Astrocyte (in vitro differentiated cells and primary cell): Measurements from ENCODE around the gene TRPM2. TPM values are rescaled to one million over a fixed set of nuclear protein-coding genes. Genes with fewer than 3 reads are reported as not detected.

Experiments used
- DNase-seq: peaks from one replicate; pipeline ENCODE4 v3.0.0-alpha.2; 2010; ENCODE audit warnings: low read depth
- FAIRE-seq: peaks from 2 replicates; lab custom pipeline; 2011; peaks lifted over from hg19 to GRCh38; lab: Jason Lieb, UNC
- H2AFZ ChIP-seq: 2 replicates; pipeline ENCODE4 v1.6.0; 2012; ENCODE audit warnings: low read depth, low read length, inconsistent platforms
- H3K27ac ChIP-seq: 2 replicates; pipeline ENCODE4 v1.5.1; 2011; ENCODE audit warnings: low read depth, low read length, inconsistent platforms
- H3K27me3 ChIP-seq: 2 replicates; pipeline ENCODE4 v1.6.0; 2011; ENCODE audit warnings: low read length, inconsistent platforms; ENCODE audit not compliant: insufficient read depth
- H3K36me3 ChIP-seq: 2 replicates; pipeline ENCODE4 v1.5.1; 2011; ENCODE audit warnings: low read length, inconsistent platforms; ENCODE audit not compliant: insufficient read depth
- H3K4me1 ChIP-seq: 2 replicates; pipeline ENCODE4 v1.5.1; 2011; ENCODE audit warnings: low read length, inconsistent platforms; ENCODE audit not compliant: insufficient read depth
- H3K4me2 ChIP-seq: 2 replicates; pipeline ENCODE4 v1.6.0; 2012; ENCODE audit warnings: low read length, inconsistent platforms
- H3K4me3 ChIP-seq: 2 replicates; pipeline ENCODE4 v1.5.1; 2011; ENCODE audit warnings: low read depth, mild to moderate bottlenecking, low read length, inconsistent platforms; ENCODE audit not compliant: insufficient read depth
- H3K79me2 ChIP-seq: 2 replicates; pipeline ENCODE4 v1.6.0; 2012; ENCODE audit warnings: mild to moderate bottlenecking, low read length, inconsistent platforms; ENCODE audit not compliant: insufficient read depth
- H3K9ac ChIP-seq: 2 replicates; pipeline ENCODE4 v1.6.0; 2012; ENCODE audit warnings: mild to moderate bottlenecking, low read length, inconsistent platforms
- H3K9me3 ChIP-seq: 2 replicates; pipeline ENCODE4 v1.5.1; 2012; ENCODE audit warnings: low read depth, mild to moderate bottlenecking, low read length, inconsistent platforms; ENCODE audit not compliant: insufficient read depth
- H4K20me1 ChIP-seq: 2 replicates; pipeline ENCODE4 v1.6.0; 2012; ENCODE audit warnings: low read length, inconsistent platforms; ENCODE audit not compliant: insufficient read depth
- H3K27ac Mint-ChIP-seq: one replicate; pipeline ENCODE4 v1.8.0; 2021; ENCODE audit warnings: mild to moderate bottlenecking, mixed read lengths; ENCODE audit not compliant: unreplicated experiment
- H3K27me3 Mint-ChIP-seq: one replicate; pipeline ENCODE4 v1.8.0; 2021; ENCODE audit warnings: low read depth, mixed read lengths; ENCODE audit not compliant: unreplicated experiment
- H3K36me3 Mint-ChIP-seq: one replicate; pipeline ENCODE4 v1.8.0; 2021; ENCODE audit warnings: low read depth, mixed read lengths; ENCODE audit not compliant: unreplicated experiment
- H3K4me1 Mint-ChIP-seq: one replicate; pipeline ENCODE4 v1.8.0; 2021; ENCODE audit warnings: low read depth, mixed read lengths; ENCODE audit not compliant: unreplicated experiment
- H3K4me3 Mint-ChIP-seq: one replicate; pipeline ENCODE4 v1.8.0; 2021; ENCODE audit warnings: mild to moderate bottlenecking, moderate library complexity, mixed read lengths; ENCODE audit not compliant: unreplicated experiment
- H3K9me3 Mint-ChIP-seq: one replicate; pipeline ENCODE4 v1.8.0; 2021; ENCODE audit warnings: mild to moderate bottlenecking, mixed read lengths; ENCODE audit not compliant: unreplicated experiment
- EZH2 ChIP-seq: IDR thresholded peaks from 2 replicates; pipeline ENCODE4 v1.6.1; 2012; ENCODE audit warnings: mild to moderate bottlenecking, low read length, inconsistent platforms; ENCODE audit not compliant: insufficient read depth
- total RNA-seq: library from RNA; stranded (reverse); gene quantifications from 2 replicates; pipeline ENCODE4 v1.2.1, GENCODE V29; 2021
- TF ChIP-seq, protein P1 (sequence below): IDR thresholded peaks from 2 replicates; pipeline ENCODE4 v1.5.1; 2011; ENCODE audit warnings: low read depth, mild to moderate bottlenecking, inconsistent platforms, low read length, moderate library complexity; ENCODE audit not compliant: insufficient read depth

TRPM2 gene
- total RNA-seq, 1 donor from 2014 or later, result 0.79 TPM

DNA sequence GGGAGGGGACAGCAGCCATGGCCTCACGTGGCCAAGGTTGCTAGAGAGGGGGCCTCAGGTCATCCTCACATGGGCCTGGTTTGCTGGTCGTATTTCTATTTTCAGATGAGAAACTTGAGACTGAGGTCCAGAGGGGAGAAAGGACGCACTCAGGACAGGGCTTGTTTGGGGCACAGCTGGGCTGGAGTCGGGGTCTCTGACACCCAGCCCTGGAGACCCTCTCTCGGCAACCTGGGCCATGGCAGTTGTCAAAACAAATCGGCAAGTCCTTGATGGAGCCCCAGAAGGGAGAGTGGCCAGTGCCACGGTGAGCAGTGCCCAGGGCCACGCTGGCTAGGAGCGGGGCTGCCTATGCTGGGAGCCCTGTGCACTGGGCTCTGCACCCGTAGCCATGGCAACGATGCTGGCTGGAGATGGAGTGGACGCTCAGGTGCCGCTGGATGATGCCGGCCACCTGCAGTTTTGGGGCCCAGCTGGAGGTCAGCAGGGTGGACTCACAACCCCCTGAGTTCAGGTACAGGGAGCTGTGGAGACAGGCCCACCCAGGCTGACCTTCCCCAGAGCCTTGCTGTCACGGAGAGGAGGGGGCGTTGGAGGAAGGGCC lies 113.0 kb downstream of the TRPM2 start:
- Histone ChIP-seq H3K36me3 (no peaks in the 10 kb centered on the region), H3K27me3 (no peaks in the 10 kb centered on the region), H2AFZ (no peak overlapping the region), H3K27ac (no peak overlapping the region), H3K9ac (no peak overlapping the region), H4K20me1 (no peaks in the 10 kb centered on the region), H3K4me2 (no peak overlapping the region), H3K79me2 (no peaks in the 10 kb centered on the region), H3K4me1 (no peaks in the 10 kb centered on the region), H3K9me3 (no peaks in the 10 kb centered on the region), H3K4me3 (no peak overlapping the region)
- TF ChIP-seq, protein P1, sequence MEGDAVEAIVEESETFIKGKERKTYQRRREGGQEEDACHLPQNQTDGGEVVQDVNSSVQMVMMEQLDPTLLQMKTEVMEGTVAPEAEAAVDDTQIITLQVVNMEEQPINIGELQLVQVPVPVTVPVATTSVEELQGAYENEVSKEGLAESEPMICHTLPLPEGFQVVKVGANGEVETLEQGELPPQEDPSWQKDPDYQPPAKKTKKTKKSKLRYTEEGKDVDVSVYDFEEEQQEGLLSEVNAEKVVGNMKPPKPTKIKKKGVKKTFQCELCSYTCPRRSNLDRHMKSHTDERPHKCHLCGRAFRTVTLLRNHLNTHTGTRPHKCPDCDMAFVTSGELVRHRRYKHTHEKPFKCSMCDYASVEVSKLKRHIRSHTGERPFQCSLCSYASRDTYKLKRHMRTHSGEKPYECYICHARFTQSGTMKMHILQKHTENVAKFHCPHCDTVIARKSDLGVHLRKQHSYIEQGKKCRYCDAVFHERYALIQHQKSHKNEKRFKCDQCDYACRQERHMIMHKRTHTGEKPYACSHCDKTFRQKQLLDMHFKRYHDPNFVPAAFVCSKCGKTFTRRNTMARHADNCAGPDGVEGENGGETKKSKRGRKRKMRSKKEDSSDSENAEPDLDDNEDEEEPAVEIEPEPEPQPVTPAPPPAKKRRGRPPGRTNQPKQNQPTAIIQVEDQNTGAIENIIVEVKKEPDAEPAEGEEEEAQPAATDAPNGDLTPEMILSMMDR, result no peak
- no peak for TF ChIP-seq EZH2
- Mint-ChIP-seq H3K9me3 (peaks cover 6% of the 10 kb centered on the region), H3K27me3 (peaks cover 23% of the 10 kb centered on the region), H3K36me3 (peaks cover 4% of the 10 kb centered on the region), H3K4me1 (no peaks in the 10 kb centered on the region), H3K27ac (no peak overlapping the region), H3K4me3 (no peak overlapping the region)
- FAIRE-seq (no peak), DNase-seq (no peak)

DNA sequence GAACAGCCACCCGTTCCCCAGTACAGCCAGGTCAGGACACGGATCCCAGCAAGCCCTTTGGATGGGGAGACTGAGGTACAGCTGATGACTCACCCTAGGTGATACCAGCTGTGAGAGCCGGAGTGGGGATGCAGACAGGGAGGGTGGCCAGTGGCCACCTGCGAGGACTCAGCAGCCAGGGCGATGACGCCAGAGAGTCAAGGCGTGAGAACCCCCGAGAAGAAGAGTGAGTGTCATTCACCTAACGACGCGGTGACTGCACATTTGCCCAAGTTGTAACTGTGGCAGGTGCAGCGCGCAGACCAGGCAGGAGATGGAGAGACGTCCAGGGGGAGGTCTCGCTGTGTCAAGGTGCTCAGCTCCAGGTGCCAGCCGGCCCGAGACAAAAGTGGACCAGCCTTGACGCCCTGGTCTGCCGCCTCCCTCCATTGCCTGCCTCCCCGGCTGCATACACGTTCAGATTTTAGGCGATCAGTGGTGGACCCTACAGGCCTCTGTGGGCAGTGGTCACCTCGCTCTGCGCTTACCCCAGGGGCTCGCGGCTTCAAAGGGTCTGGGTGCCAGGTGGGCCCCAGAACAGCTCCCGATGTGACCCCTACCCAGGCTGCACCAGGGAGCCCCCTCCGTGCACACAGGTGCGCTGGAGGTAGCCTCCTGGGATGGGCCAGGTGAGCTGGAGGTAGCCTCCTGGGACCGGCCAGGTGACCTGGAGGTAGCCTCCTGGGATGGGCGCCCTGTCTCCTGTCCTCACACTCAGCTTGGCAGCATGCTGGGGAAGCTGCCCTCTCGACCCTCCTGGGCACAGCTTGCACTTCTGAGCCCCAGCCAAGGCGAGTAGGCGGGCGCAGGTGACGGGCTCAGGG lies 113.8 kb downstream of the TRPM2 start:
- peaks cover 4% of the 10 kb centered on the region for H3K36me3 Mint-ChIP-seq
- TF ChIP-seq EZH2, result no peak
- TF ChIP-seq, protein P1, result no peak
- peaks cover 23% of the 10 kb centered on the region for H3K27me3 Mint-ChIP-seq
- Histone ChIP-seq H3K36me3 (no peaks in the 10 kb centered on the region), H2AFZ (no peak overlapping the region), H3K27me3 (no peaks in the 10 kb centered on the region), H3K4me1 (no peaks in the 10 kb centered on the region), H3K79me2 (no peaks in the 10 kb centered on the region), H3K4me3 (no peak overlapping the region), H4K20me1 (no peaks in the 10 kb centered on the region), H3K9me3 (no peaks in the 10 kb centered on the region), H3K9ac (no peak overlapping the region), H3K4me2 (no peak overlapping the region), H3K27ac (no peak overlapping the region)
- no peak overlapping the region for H3K4me3 Mint-ChIP-seq
- DNase-seq (no peak), FAIRE-seq (no peak)
- H3K9me3 Mint-ChIP-seq, result peaks cover 2% of the 10 kb centered on the region
- no peaks in the 10 kb centered on the region for H3K4me1 Mint-ChIP-seq
- no peak overlapping the region for H3K27ac Mint-ChIP-seq

DNA sequence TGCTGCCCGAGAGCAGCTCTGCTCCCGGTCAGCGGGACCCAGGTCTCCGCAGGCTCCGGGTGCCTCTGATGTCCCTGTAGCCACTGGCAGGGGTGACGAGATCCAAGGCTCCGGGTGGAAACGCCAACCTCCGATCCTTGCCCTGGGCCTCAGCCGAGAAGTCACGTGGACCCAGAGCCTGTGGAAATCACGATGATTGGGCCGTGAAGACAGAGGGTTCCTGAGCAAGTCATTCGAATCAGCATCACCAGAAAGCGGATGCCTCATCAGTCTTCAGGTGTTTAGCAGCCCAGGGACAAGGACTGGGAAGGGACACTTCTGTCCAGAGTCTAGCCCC lies 114.4 kb downstream of the TRPM2 start:
- Histone ChIP-seq H3K27ac (no peak overlapping the region), H3K9ac (no peak overlapping the region), H3K36me3 (no peaks in the 10 kb centered on the region), H3K79me2 (no peaks in the 10 kb centered on the region), H4K20me1 (no peaks in the 10 kb centered on the region), H3K27me3 (no peaks in the 10 kb centered on the region), H3K4me1 (no peaks in the 10 kb centered on the region), H3K4me2 (no peak overlapping the region), H2AFZ (no peak overlapping the region), H3K4me3 (no peak overlapping the region), H3K9me3 (no peaks in the 10 kb centered on the region)
- peaks cover 23% of the 10 kb centered on the region for H3K27me3 Mint-ChIP-seq
- H3K36me3 Mint-ChIP-seq, result peaks cover 4% of the 10 kb centered on the region
- no peak for TF ChIP-seq EZH2
- peaks cover 2% of the 10 kb centered on the region for H3K9me3 Mint-ChIP-seq
- DNase-seq, result no peak
- no peak for FAIRE-seq
- H3K4me3 Mint-ChIP-seq, result no peak overlapping the region
- no peaks in the 10 kb centered on the region for H3K4me1 Mint-ChIP-seq
- no peak overlapping the region for H3K27ac Mint-ChIP-seq
